IMR-90 (cell line): ENCODE data around the gene CST2. TPM values are rescaled to one million over a fixed set of nuclear protein-coding genes. Genes with fewer than 3 reads are reported as not detected.

Source experiments
- ATAC-seq: fragments of 200-7000 bp; cut with Tn5 transposase; 2 replicates; pipeline ENCODE4 v1.9.1; 2020; ENCODE audit warnings: low read depth, mild to moderate bottlenecking, moderate library complexity
- BruUV-seq: library from RNA; stranded (reverse); fragments of 400-500 nt; replicated peaks from 2 replicates; lab custom pipeline; 2021; lab: Mats Ljungman, UMichigan
- CTCF ChIA-PET: fragments of 300-600 bp; formaldehyde crosslinking; extraction: SDS; loops from one replicate; lab custom pipeline; 2021; ENCODE audit warnings: antibody characterized with exemption; lab: Yijun Ruan, JAX
- POLR2A ChIA-PET: fragments of 300-600 bp; sonication (Branson Sonifier 250); formaldehyde crosslinking; loops from one replicate; lab custom pipeline; 2022; ENCODE audit warnings: antibody characterized with exemption; ENCODE audit not compliant: unreplicated experiment; lab: Charles Lee
- DNase-seq: peaks from one replicate; pipeline ENCODE4 v3.0.0; 2013
- H2AFZ ChIP-seq: replicated peaks from 2 replicates; pipeline ENCODE3; 2013; ENCODE audit warnings: low read length, mild to moderate bottlenecking; ENCODE audit not compliant: poor library complexity
- H2AK5ac ChIP-seq: 2 replicates; pipeline ENCODE4 v1.6.1; 2013; ENCODE audit warnings: low read depth, low read length, inconsistent platforms
- H2AK9ac ChIP-seq: replicated peaks from 2 replicates; pipeline ENCODE3; 2013; ENCODE audit warnings: mild to moderate bottlenecking, low read depth, low read length, moderate library complexity; ENCODE audit not compliant: poor library complexity
- H2BK120ac ChIP-seq: 2 replicates; pipeline ENCODE4 v1.6.1; 2013; ENCODE audit warnings: low read depth, low read length, inconsistent platforms
- H2BK15ac ChIP-seq: 3 replicates; pipeline ENCODE4 v1.6.1; 2013; ENCODE audit warnings: low read depth, low read length, inconsistent platforms
- H2BK20ac ChIP-seq: 2 replicates; pipeline ENCODE4 v1.6.1; 2013; ENCODE audit warnings: low read depth, mild to moderate bottlenecking, inconsistent platforms, low read length, moderate library complexity
- H2BK5ac ChIP-seq: 2 replicates; pipeline ENCODE4 v1.6.1; 2013; ENCODE audit warnings: mild to moderate bottlenecking, low read depth, low read length, inconsistent platforms; ENCODE audit not compliant: poor library complexity, severe bottlenecking
- H3K14ac ChIP-seq: replicated peaks from 2 replicates; pipeline ENCODE4 v1.6.1; 2013; ENCODE audit warnings: low read depth, low read length, inconsistent platforms
- H3K18ac ChIP-seq: 2 replicates; pipeline ENCODE4 v1.6.1; 2013; ENCODE audit warnings: low read depth, low read length, control low read depth
- H3K23ac ChIP-seq: 2 replicates; pipeline ENCODE4 v1.6.1; 2013; ENCODE audit warnings: low read depth, low read length, inconsistent platforms
- H3K27ac ChIP-seq: 2 replicates; pipeline ENCODE4 v1.5.1; 2013; ENCODE audit warnings: mild to moderate bottlenecking, control low read depth, low read length; ENCODE audit not compliant: insufficient read depth
- H3K27me3 ChIP-seq: 2 replicates; pipeline ENCODE4 v1.6.1; 2013; ENCODE audit warnings: low read length; ENCODE audit not compliant: control insufficient read depth, insufficient read depth
- H3K36me3 ChIP-seq: 2 replicates; pipeline ENCODE4 v1.6.1; 2013; ENCODE audit warnings: low read length, mixed read lengths; ENCODE audit not compliant: control insufficient read depth, insufficient read depth
- H3K4ac ChIP-seq: 2 replicates; pipeline ENCODE4 v1.6.1; 2013; ENCODE audit warnings: low read depth, low read length, inconsistent platforms
- H3K4me1 ChIP-seq: 2 replicates; pipeline ENCODE4 v1.6.1; 2013; ENCODE audit warnings: low read length, mixed read lengths; ENCODE audit not compliant: control insufficient read depth, insufficient read depth
- H3K4me2 ChIP-seq: 2 replicates; pipeline ENCODE4 v1.6.1; 2013; ENCODE audit warnings: low read depth, mild to moderate bottlenecking, control low read depth, low read length, moderate library complexity
- H3K4me3 ChIP-seq: 2 replicates; pipeline ENCODE4 v1.5.1; 2013; ENCODE audit warnings: low read depth, mild to moderate bottlenecking, control low read depth, low read length, moderate library complexity; ENCODE audit not compliant: insufficient read depth
- H3K56ac ChIP-seq: 2 replicates; pipeline ENCODE4 v1.6.1; 2013; ENCODE audit warnings: low read length, inconsistent platforms; ENCODE audit not compliant: insufficient read depth; ENCODE audit errors: extremely low read depth
- H3K79me1 ChIP-seq, 2 experiments: 2 replicates each; pipeline ENCODE4 v1.6.1; 2013; ENCODE audit warnings: low read length in 2 of 2, inconsistent platforms in 1 of 2, low read depth in 1 of 2
- H3K9ac ChIP-seq: 2 replicates; pipeline ENCODE4 v1.6.1; 2013; ENCODE audit warnings: low read depth, low read length, control low read depth
- H3K9me1 ChIP-seq: 2 replicates; pipeline ENCODE4 v1.6.1; 2013; ENCODE audit warnings: low read length, inconsistent platforms; ENCODE audit not compliant: insufficient read depth
- H3K9me3 ChIP-seq: 2 replicates; pipeline ENCODE4 v1.6.1; 2013; ENCODE audit warnings: low read length; ENCODE audit not compliant: control insufficient read depth, insufficient read depth
- H4K20me1 ChIP-seq: 2 replicates; pipeline ENCODE4 v1.6.1; 2013; ENCODE audit warnings: low read length, inconsistent platforms; ENCODE audit not compliant: insufficient read depth
- H4K5ac ChIP-seq: 2 replicates; pipeline ENCODE4 v1.6.1; 2013; ENCODE audit warnings: mild to moderate bottlenecking, low read depth, low read length, control low read depth
- H4K8ac ChIP-seq, 2 experiments: 2 replicates each; pipeline ENCODE4 v1.6.1; 2013; ENCODE audit warnings: low read depth in 2 of 2, low read length in 2 of 2, control low read depth in 1 of 2, inconsistent platforms in 1 of 2
- H4K91ac ChIP-seq: 2 replicates; pipeline ENCODE4 v1.6.1; 2013; ENCODE audit warnings: low read depth, low read length, inconsistent platforms; ENCODE audit not compliant: insufficient read depth
- BHLHE40 ChIP-seq: fragments of 150-350 bp; IDR thresholded peaks from 2 replicates; pipeline ENCODE4 v1.6.1; 2016; ENCODE audit warnings: mild to moderate bottlenecking, low read depth, low read length
- FOS ChIP-seq: fragments of 150-350 bp; IDR thresholded peaks from 2 replicates; pipeline ENCODE4 v1.6.1; 2016; ENCODE audit warnings: low read depth, low read length
- MAZ ChIP-seq: IDR thresholded peaks from 2 replicates; pipeline ENCODE4 v1.6.1; 2012; ENCODE audit warnings: low read depth, mild to moderate bottlenecking, low read length, improper control_type of control experiment, moderate library complexity, borderline replicate concordance
- MXI1 ChIP-seq: IDR thresholded peaks from 2 replicates; pipeline ENCODE4 v1.6.1; 2012; ENCODE audit warnings: low read depth, mild to moderate bottlenecking, low read length, moderate library complexity, borderline replicate concordance
- RAD21 ChIP-seq: IDR thresholded peaks from 2 replicates; pipeline ENCODE4 v1.6.1; 2012; ENCODE audit warnings: low read length, improper control_type of control experiment
- RFX5 ChIP-seq: IDR thresholded peaks from 2 replicates; pipeline ENCODE4 v1.8.0; 2012; ENCODE audit warnings: low read depth, mild to moderate bottlenecking, low read length, moderate library complexity
- SMC3 ChIP-seq: fragments of 150-350 bp; IDR thresholded peaks from 2 replicates; pipeline ENCODE4 v1.6.1; 2016; ENCODE audit warnings: low read depth, mild to moderate bottlenecking, antibody characterized with exemption, low read length, moderate library complexity
- WGBS, 2 experiments: methylation state at CpG; one replicate each; pipeline versions ENCODE4 v1.1.5 to v1.1.7; 2013; ENCODE audit warnings: missing lambda C conversion rate in 2 of 2; ENCODE audit not compliant: insufficient read length in 1 of 2; ENCODE audit errors: extremely low coverage in 2 of 2; 5-methylcytosine and 5-hydroxymethylcytosine counted together
- dilution Hi-C: fragments of 300-500 bp; cut with HindIII; formaldehyde crosslinking; loops from one replicate; pipeline ENCODE4 v1.14.3; 2018; ENCODE audit warnings: low sequenced_read_pairs; ENCODE audit not compliant: unreplicated experiment
- in situ Hi-C: fragments of 300-500 bp; cut with MboI; formaldehyde crosslinking; loops from 3 replicates; pipeline ENCODE4 v1.14.3; 2019; ENCODE audit warnings: low sequenced_read_pairs, inconsistent platforms, mixed read lengths
- intact Hi-C: fragments of 100-400 bp; cut with micrococcal nuclease; formaldehyde crosslinking; loops from 2 replicates; pipeline ENCODE4 v1.10.0; 2022
- polyA plus RNA-seq, 3 experiments: library from polyadenylated mRNA; depleted of rRNA; stranded (reverse); fragments of >200 nt; gene quantifications; 2 replicates each; pipeline ENCODE4 v1.2.3, GENCODE V29; 2012; ENCODE audit warnings: low replicate concordance in 1 of 3
- total RNA-seq: library from RNA; depleted of rRNA; stranded (reverse); fragments of >200 nt; gene quantifications from 2 replicates; pipeline ENCODE4 v1.2.3, GENCODE V29; 2012
- TF ChIP-seq, protein P1 (sequence below): fragments of 150-350 bp; IDR thresholded peaks from 2 replicates; pipeline ENCODE4 v1.6.1; 2017; ENCODE audit warnings: mild to moderate bottlenecking, antibody characterized with exemption, low read length, low read depth

CST2 gene
- total and polyA plus RNA-seq, 2 of the 4 experiments (the other 2 are of a cell fraction): not detected

DNA sequence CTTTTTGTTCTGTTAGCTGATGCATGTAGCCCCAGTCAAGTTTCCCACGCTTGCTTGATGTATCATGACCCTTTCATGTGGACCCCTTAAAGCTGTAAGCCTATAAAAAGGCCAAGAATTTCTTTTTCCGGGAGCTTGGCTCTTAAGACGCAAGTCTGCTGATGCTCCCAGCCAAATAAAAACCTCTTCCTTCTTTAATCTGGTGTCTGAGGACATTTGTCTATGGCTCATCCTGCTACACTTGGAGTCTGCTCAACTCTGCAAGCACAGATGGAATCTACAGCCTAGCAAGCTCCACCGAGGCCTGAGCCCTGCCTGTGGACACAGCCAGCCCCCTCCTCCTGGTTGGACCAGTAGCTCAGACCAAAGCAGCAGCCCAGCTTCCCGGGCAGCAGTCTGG, 3.4 kb downstream of the CST2 start:
- H4K5ac ChIP-seq: no peak overlapping the region
- H4K20me1 ChIP-seq: no peaks in the 10 kb centered on the region
- dilution Hi-C loops: no loop called here
- no peak overlapping the region for H3K27ac ChIP-seq
- ChIA-PET POLR2A (no interaction called here), CTCF (no interaction called here)
- intact Hi-C loops: no loop called here
- H2BK120ac ChIP-seq: no peak overlapping the region
- no peak overlapping the region for H2AK9ac ChIP-seq
- H2AFZ ChIP-seq: no peak overlapping the region
- no TSS peak for BruUV-seq
- H3K56ac ChIP-seq: no peak overlapping the region
- H3K4me2 ChIP-seq: no peak overlapping the region
- no peak for ATAC-seq
- H2AK5ac ChIP-seq: no peak overlapping the region
- no peaks in the 10 kb centered on the region; the same call in 1 of the 2 replicates for H3K27me3 ChIP-seq
- WGBS, 2 experiments: 0% methylated on average over 1 of the region's 5 CpGs; no CpG with 5 or more reads in 1 of the 2 experiments
- in situ Hi-C loops: no loop called here
- H3K4me1 ChIP-seq: 0 out of 2 replicates have a peak, but pooled peaks cover 1% of the 10 kb centered on the region
- no peak overlapping the region for H2BK15ac ChIP-seq
- no peak overlapping the region for H3K18ac ChIP-seq
- no peak for DNase-seq
- H2BK5ac ChIP-seq: no peak overlapping the region
- H4K8ac ChIP-seq: no peak overlapping the region
- no peak overlapping the region for H2BK20ac ChIP-seq
- H4K91ac ChIP-seq: no peak overlapping the region
- H3K9ac ChIP-seq: no peak overlapping the region
- no peak overlapping the region for H3K4ac ChIP-seq
- no peaks in the 10 kb centered on the region for H3K79me1 ChIP-seq
- no peaks in the 10 kb centered on the region for H3K9me1 ChIP-seq
- H3K36me3 ChIP-seq: no peaks in the 10 kb centered on the region
- H3K4me3 ChIP-seq: no peak overlapping the region
- no peak for TF ChIP-seq SMC3
- TF ChIP-seq MXI1: no peak
- no peak for TF ChIP-seq MAZ
- TF ChIP-seq RAD21: no peak
- no peak for TF ChIP-seq RFX5
- TF ChIP-seq, protein P1, sequence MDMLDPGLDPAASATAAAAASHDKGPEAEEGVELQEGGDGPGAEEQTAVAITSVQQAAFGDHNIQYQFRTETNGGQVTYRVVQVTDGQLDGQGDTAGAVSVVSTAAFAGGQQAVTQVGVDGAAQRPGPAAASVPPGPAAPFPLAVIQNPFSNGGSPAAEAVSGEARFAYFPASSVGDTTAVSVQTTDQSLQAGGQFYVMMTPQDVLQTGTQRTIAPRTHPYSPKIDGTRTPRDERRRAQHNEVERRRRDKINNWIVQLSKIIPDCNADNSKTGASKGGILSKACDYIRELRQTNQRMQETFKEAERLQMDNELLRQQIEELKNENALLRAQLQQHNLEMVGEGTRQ: no peak
- no peak for TF ChIP-seq BHLHE40
- TF ChIP-seq FOS: no peak
- H3K14ac ChIP-seq: no peak overlapping the region
- no peak overlapping the region for H3K23ac ChIP-seq
- H3K9me3 ChIP-seq: no peaks in the 10 kb centered on the region
